Renal cortex interstitium (tissue), 11 donors: ENCODE results near the gene IKZF5. TPM values are rescaled to one million over a fixed set of nuclear protein-coding genes. Genes with fewer than 3 reads are reported as not detected.
A peak's percentile ranks its signal among the peaks of the same experiment; 100 is the strongest.

Experiments used
- DNase-seq, 11 donors: peaks; one replicate each; pipeline ENCODE4 v3.0.0-alpha.2; 2013; ENCODE audit warnings: low read depth in 9 of 11, low spot score in 4 of 11; ENCODE audit errors: extremely low read depth in 1 of 11
- polyA plus RNA-seq, 3 donors: library from polyadenylated mRNA; unstranded; fragments of 120-200 nt; gene quantifications; one replicate each; pipeline ENCODE4 v1.2.1, GENCODE V29; 2013; ENCODE audit not compliant: insufficient read length in 3 of 3

Gene IKZF5
- polyA plus RNA-seq, 3 donors = 16.6 to 26.8 (median 21.9) TPM

DNA sequence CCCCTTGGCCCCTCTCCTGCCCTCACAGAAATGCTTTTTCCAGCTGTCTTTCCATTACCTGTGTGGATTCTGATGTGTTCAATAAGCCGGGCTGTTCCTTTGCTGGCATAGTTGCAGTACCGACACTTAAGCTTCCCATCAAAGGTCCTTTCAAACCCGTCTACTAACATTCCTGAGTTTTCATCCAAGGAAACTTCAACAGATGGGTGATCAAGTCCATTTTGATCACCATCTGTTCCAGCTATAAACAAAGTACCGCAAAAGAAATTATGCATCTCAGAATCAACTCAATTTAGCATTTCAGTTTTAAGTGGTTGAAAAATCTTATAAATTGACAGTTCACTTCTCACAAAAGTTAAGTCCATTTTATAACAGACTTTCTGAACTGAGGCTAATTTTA is 12.7 kb downstream of the IKZF5 start:
- no peak for DNase-seq

DNA sequence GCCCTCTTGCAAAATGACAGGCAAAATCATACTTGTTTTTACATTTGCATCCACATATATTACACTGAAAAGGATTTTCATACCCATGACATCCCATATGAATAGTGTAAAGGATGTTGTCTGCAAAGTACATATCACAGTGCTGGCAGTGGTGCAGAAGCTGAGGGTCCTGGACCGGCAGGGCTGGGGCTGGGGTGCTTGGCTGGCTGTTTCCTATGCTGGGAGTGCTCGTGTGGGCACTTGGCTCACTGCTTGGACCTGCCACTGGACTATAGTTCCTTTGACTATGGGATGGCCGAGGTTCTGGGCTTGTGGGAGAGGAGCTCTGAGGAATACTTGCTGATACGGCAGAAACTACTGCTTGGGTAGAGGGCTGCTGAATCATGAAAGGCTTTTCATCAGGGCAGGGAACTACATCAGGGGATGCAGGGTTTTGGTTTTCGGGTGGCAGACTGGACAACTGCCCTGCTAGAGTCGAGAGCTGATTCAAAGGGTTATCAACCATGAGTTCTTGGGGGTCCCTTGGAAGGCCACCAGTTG is 14.7 kb downstream of the IKZF5 start:
- DNase-seq = no peak

DNA sequence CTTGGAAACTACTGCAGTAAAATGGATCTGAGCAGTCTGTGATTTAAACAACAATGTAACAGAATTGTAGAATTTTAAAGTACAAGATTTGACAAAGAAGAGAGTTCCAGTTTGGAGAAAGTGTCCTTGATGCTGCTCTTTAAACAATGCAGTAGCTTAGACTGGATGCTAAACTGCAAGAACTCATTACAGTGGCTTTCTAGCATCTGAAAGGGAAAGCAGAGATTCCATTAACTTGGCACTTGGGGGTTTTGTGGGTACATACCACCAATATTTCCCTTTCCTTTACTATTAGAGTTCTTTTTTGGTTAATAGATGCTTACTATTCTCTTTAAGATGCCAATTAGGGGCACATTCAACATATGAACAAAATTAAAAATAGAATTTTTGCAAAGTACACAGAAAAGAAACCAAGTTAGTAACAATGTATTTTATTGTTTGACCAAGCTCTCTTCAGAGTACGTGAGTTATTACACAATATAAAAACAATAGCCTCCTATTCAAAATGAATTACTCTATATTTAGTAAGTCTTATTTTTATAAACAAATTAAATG is 16.5 kb downstream of the IKZF5 start:
- no peak for DNase-seq

DNA sequence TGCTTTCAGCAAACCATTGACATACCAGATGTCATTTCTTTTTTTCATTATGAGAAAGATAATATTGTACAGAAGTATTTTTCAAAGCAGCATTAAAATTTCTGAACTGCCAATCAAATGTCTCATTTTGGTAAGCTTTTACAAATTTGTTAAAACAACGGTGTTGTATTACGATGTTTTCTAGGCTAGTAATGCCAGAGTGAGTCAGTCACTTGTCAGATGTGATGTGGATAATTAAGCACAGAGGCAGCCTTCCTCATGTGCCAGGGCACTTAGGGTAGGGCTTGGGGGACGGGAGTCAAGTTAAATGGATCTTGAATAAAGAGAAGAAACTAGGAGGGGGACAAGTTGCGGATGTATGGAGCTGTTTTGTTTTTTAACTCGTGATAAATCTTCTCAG is 18.3 kb downstream of the IKZF5 start:
- DNase-seq = no peak

DNA sequence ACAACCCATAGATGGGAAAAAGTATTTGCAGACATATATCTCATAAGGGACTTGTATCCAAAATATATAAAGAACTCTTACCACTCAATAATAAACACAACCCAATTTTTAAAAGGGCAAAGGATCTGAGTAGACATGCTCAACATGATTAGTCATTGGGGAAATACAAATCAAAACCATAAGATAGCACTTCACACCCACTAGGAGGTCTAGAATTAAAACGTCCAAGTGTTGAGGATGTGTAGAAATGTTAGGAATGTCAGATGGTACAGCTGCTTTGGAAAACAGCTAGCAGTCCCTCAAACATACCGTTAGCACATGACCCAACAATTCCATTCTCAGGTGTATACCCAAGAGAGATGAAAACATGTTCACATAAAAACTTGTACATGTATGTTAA is 20.1 kb downstream of the IKZF5 start:
- DNase-seq = no peak

DNA sequence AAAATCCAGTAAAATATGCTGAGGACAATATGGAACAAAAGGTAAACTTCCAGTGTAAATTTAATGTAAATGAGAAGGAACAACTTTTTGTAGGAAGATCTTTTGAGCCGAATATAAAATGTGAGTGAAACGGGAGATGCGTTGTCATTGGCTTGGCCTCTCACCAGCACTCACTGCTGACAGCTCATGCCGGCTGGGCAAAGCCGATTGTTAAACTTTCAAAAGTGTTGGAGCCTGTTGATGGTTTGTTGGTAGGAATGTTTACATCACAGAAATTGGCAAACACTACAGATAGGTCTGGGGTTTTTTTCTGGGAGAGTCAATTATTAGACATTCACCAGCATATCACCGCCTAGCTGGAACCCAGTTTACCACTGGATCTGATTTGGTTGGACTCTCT is 22.3 kb downstream of the IKZF5 start:
- no peak for DNase-seq

DNA sequence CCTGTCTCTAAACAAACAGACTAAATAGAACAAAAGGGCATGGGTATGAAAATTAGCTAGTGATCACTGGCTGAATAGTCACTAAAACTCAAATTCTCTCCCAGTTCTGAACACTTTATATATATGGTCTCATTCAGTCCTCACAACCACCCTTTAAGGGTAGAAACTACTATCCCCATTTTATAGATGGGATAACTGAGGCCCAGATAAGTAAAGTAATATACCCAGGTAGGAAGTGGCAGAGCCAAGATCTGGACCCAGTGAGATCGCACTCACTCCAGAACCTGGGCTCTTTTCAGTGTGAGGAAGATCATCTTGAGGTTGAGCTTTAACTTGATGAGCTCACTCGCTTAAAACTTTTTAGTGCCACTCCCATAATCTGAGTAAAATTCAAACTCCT is 23.9 kb downstream of the IKZF5 start:
- DNase-seq = no peak

DNA sequence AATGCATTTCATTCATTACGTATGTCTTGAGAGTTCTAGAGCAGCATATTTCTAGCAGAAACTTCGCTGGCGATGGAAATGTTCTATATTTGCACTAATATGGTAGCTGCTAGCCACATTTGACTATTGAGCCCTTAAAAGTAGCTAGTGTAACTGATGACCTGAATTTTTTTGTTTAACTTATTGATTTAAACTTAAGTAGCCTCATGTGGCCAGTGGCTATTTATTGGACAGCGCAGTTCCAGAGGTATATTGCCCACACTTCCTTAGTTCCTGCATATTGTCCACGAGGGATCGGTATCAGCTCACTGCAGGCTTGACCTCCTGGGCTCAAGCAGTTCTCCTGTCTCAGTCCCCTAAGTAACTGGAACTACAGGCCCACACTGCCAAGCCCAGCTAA is 24.7 kb downstream of the IKZF5 start:
- no peak for DNase-seq

DNA sequence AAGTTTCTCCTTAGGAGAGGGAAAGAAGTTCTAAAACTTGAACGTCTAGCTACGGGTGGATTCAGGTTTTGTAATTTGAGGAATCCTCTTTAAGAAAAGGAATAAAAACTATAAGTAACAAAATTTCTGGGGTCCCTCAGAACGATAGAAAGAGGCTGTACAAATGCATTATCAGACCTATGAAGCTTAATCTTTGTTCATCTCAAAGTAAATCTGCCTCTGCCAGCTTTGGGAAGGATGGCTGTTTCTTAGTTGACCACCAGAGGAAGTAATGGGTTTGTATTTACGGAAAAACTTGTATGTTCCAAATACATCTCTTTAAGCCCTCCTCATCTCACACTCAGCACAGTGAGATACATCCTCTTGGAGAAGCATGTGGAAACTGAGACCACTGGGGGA is 27.5 kb downstream of the IKZF5 start:
- peak in 4 of 11 donors; percentile 17 to 29 (median 22) for DNase-seq

DNA sequence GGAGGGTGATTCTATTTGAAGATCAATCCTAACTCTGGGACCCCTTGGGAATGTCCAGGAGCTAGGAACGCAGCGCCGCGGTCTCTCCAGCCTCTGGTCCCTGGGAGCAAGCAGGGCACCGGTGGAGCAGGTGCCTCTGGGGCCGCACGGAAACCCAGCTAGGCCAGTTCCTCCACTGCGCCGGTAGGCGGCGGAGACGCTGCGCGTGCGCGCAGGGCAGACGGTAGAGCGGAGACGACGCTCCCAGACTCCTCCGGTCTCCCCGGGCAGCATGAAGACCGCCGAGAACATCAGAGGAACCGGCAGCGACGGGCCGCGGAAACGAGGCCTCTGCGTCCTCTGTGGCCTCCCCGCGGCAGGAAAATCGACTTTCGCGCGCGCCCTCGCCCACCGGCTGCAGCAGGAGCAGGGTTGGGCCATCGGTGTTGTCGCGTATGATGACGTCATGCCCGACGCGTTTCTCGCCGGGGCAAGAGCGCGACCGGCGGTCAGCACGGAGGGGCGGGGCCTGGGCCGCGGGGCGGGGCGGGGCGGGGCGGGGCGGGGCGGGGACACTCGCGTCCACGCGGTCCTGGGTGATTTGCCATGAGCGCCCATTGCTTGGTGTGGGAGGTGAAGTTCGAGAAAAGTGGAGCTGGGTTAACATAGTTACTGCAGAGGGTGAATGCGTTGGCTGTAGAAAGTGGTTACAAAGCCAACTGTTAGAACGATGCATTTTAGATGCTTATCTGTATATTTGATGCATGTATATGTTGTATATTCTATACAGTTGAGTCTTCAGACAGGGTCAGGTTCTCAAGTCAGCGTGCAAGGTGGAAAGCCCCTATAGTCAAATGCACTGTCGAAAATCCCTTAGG is 28.2 kb downstream of the IKZF5 start, which contains the start of gene PSTK:
Gene PSTK (plus strand): TSS at position 193 of the 857 bp plus-strand sequence. CDS start 79 bp downstream, at position 272.
- DNase-seq = peak; percentile 81 to 92 (median 90)

DNA sequence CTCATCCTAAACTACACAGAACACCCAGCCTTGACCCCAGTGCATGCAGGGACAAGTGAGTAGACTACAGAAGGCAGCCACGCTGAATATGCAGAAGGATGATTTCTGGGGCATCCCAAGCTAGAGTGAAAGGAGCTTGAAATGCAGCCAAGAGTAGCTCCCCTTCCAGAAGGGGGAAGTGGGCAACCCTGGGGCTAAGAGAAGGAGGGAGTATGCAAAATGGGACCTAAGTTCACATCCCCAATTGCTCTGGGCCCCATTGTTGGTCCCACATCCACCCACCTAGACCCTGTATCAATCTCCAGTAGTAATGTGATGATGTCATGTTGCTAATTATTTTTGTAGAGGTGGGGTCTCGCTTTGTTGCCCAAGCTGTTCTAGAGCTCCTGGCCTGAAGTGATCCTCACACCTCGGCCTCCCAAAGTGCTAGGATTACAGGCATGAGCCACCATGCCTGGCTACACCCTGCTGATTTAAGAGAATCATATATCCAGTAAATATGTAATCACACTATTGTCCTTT is 34.0 kb downstream of the IKZF5 start:
- no peak for DNase-seq

DNA sequence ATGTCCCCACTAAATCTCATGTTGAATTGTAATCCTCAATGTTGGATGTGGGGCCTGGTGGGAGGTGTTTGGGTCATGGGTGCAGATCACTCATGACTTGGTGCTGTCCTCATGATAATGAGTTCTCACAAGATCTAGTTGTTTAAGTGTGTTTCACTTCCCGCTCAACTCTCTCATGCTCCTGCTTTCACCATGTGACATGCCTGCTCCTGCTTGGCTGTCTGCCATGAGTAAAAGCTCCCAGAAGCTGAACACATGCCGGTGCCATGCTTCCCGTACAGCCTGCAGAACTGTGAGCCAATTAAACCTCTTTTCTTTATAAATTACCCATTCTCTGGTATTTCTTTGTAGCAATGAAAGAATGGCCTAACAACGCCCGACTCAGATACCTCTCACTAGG is 34.6 kb downstream of the IKZF5 start:
- no peak for DNase-seq

DNA sequence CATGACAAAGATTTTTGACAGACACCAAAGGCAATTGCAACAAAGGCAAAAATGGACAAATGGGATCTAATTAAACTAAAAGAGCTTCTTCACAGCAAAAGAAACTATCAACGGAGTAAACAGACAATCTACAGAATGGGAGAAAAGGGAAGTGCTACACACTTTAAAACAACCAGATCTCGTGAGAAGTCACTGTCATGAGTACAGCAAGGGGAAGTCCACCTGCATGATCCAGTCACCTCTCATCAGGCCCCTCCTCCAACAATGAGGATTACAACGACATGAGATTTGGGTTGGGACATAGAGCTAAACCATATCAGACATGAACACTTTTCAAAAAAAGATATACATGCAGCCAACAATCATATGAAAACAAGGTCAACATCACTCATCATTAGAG is 39.9 kb downstream of the IKZF5 start:
- DNase-seq = no peak

DNA sequence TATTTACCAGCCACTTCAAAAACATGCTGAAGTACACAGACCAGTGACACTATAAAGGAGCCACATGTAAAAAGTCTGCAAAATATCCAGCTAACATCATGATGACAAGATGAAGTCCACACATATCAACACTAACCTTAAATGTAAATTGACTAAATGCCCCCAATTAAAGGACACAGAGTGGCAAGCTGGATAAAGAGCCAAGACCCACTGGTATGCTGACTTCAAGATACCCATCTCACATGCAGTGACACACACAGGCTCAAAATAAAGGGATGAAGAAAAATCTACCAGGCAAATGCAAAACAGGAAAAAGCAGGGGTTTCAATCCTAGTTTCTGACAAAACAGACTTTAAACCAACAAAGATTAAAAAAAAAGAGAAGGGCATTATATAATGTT is 41.7 kb downstream of the IKZF5 start:
- no peak for DNase-seq

DNA sequence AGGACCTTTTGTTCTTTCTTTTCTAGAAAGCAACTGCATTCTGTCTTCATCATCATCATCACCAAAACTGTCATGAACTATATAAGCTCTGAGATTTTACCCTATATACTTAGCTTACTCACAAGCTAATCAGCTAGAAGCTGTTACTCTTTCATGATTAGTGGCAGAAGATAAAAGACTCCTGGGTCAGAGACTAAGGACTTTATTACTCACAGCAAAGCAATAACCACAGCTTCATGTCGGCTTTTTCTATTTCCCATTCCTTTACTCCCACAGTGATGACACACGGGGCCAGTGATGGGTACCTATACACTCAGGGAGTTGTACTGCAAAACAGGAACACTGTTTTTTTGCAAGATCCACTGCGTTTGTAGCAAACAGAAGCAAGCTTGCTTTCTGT is 46.2 kb downstream of the IKZF5 start:
- no peak for DNase-seq

DNA sequence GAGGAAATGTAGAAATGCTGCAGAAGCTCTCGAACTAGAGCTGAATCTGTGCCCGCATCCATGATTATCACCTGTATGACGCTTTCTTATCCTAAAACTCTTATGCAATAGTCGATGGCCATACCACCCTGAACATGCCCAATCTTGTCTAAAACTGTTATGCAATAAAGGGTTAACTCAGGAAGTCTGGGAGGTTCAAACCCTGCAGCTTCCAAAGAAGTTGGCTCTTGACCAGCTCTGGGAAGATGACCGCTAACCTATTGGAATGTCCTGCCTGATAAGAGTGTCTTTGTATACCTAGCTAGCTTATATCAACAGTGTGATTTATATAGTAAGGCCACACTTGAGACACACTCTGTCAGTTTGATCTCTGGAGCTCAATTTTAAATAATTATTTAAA is 51.1 kb downstream of the IKZF5 start:
- no peak for DNase-seq

DNA sequence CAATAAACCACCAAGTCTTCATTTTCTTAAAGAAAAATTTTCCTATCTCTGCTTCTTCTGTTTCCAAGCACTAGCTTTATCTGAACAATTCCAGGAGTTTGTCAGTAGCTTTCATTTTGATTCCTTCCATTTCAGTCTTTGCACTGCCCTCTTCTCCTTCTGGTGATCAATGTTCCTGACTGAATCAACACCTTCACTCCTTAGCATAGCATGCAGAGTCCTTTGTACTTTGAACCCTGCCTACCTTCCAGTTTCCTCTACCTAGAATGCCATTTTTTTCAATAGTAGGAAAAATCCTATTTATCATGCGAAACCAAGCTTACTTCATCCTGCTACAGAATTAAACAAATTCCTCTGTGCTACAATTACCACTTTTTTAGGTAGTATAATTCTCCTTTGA is 52.7 kb downstream of the IKZF5 start:
- no peak for DNase-seq

DNA sequence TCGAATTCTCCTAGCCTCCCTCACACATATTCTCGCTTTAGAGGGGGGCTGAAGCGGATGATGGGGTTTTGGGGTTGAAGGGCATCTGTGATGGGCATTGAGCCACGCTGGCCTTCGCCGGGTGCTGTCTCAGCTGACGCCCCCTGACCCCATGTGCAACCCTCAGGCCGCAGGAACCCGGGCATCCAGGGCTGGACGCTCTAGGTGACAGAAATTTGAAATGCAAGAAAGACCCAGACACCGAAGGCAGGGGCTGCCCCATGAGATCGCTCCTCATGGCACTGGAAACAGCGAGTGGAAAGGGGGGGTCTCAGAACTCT is 53.9 kb downstream of the IKZF5 start:
- DNase-seq = peak in 1 of 11 donors; percentile 2

DNA sequence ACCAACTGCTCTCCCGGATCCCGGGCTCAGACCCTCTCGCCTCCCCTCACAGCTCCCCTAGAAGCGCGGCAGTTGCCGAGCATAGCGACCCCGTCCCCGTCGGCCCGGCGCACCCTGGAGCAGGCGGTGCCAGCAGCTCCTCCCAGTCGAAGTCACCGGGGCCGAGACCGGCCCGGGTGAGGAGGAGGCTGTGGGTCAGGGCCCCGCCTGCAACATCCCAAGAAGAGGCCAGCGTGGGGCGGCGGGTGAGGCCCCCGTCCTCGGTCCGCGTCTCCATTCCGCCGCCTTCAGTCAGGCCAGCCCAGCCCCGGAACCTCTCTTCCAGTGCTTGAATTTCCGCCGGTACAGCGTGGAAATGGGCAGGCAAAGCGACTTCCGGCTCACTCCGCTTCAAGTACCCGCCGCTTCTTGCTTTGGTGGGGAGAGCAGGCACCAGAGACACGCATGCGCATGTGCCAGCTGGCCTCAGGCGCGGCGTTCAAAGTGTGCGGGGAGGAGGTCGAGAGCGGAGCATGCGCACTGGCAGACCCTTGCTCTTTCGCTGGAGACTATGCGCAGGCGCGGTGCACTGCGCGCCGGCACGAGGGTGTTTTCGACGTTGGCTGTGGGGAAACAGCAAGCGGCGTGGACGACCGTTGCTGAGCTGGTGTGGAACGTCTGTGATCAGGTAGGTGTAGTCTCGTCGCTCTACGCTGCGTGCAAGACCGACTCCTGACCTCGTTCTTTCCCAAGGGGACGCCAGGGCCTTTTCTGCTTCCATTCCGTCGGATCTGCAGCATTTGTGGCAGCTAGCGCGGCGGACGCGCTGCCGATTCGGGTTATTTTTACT is 54.5 kb downstream of the IKZF5 start, which contains the start of gene C10orf88:
Gene C10orf88 (minus strand): TSS at position 326 of the 829 bp plus-strand sequence. CDS start 49 bp downstream, at position 277.
- DNase-seq = peak; percentile 89 to 98 (median 97)
